B cell (primary cell): ENCODE results near the gene SLC23A3. TPM values are rescaled to one million over a fixed set of nuclear protein-coding genes. Genes with fewer than 3 reads are reported as not detected.

Experiments
- ATAC-seq: fragments of 200-7000 bp; cut with Tn5 transposase; one replicate; pipeline ENCODE4 v1.10.0; 2021; ENCODE audit warnings: low read depth, mild to moderate bottlenecking, moderate number of reproducible peaks, moderate library complexity
- CTCF ChIA-PET: fragments of 350-600 bp; sonication (Branson Sonifier 250); formaldehyde crosslinking; loops from one replicate; lab custom pipeline; 2021; ENCODE audit warnings: antibody characterized with exemption, inconsistent platforms; lab: Charles Lee
- POLR2A ChIA-PET: fragments of 350-600 bp; sonication (Branson Sonifier 250); formaldehyde crosslinking; loops from one replicate; lab custom pipeline; 2021; ENCODE audit warnings: antibody characterized with exemption; lab: Charles Lee
- DNase-seq: peaks from one replicate; pipeline ENCODE4 v3.0.0; 2013
- H2AFZ ChIP-seq: 2 replicates; pipeline ENCODE4 v1.6.1; 2012; ENCODE audit warnings: mild to moderate bottlenecking, low read depth, low read length; ENCODE audit not compliant: insufficient read depth, poor library complexity, severe bottlenecking
- H3K27ac ChIP-seq, 2 donors: 1 replicate in 1 of 2; 2 replicates in 1 of 2; pipeline ENCODE4 v1.5.1; 2012 to 2013; ENCODE audit warnings: low read length in 2 of 2, mild to moderate bottlenecking in 2 of 2, moderate library complexity in 1 of 2
- H3K27me3 ChIP-seq, 4 experiments: fragments of 200-600 bp in 1 of 4; sonication (generic) in 1 of 4; replicated peaks in 1 of 4; 1 replicate in 2 of 4; 2 replicates in 2 of 4; pipeline versions ENCODE4 v1.6.1 to v1.7.0; 2013 to 2016; ENCODE audit warnings: low read length in 3 of 4, mild to moderate bottlenecking in 2 of 4, mixed read lengths in 1 of 4, moderate library complexity in 1 of 4; ENCODE audit not compliant: insufficient read depth in 4 of 4, control insufficient read depth in 3 of 4; ENCODE audit errors: control extremely low read depth in 1 of 4
- H3K36me3 ChIP-seq, 2 experiments: replicated peaks in 1 of 2; 1 replicate in 1 of 2; 2 replicates in 1 of 2; pipeline versions ENCODE4 v1.6.1 to v1.7.1; 2013; ENCODE audit warnings: low read length in 1 of 2; ENCODE audit not compliant: insufficient read depth in 2 of 2, control insufficient read depth in 1 of 2; ENCODE audit errors: control extremely low read depth in 1 of 2, extremely low read depth in 1 of 2
- H3K4me1 ChIP-seq, 2 donors: fragments of 200-600 bp in 1 of 2; sonication (generic) in 1 of 2; 1 replicate in 1 of 2; 2 replicates in 1 of 2; pipeline versions ENCODE4 v1.5.1 to v1.6.1; 2013 to 2017; ENCODE audit warnings: low read length in 2 of 2; ENCODE audit not compliant: control insufficient read depth in 2 of 2, insufficient read depth in 2 of 2
- H3K4me2 ChIP-seq: replicated peaks from 2 replicates; pipeline ENCODE3; 2012; ENCODE audit warnings: mild to moderate bottlenecking, low read depth, low read length; ENCODE audit not compliant: poor library complexity, severe bottlenecking
- H3K4me3 ChIP-seq, 5 experiments: fragments of 200-600 bp in 1 of 5; sonication (generic) in 1 of 5; 1 replicate in 3 of 5; 2 replicates in 2 of 5; pipeline versions ENCODE4 v1.5.1 to v1.7.0; 2011 to 2016; ENCODE audit warnings: low read length in 4 of 5, mild to moderate bottlenecking in 4 of 5, low read depth in 2 of 5, control low read depth in 1 of 5, moderate library complexity in 1 of 5; ENCODE audit not compliant: insufficient read depth in 1 of 5; ENCODE audit errors: control extremely low read depth in 1 of 5, extremely low read depth in 1 of 5
- H3K79me2 ChIP-seq: fragments of 200-600 bp; sonication (generic); one replicate; pipeline ENCODE4 v1.6.0; 2016; ENCODE audit warnings: low read length; ENCODE audit not compliant: control insufficient read depth, insufficient read depth
- H3K9ac ChIP-seq: fragments of 200-600 bp; sonication (generic); 2 replicates; pipeline ENCODE4 v1.6.1; 2017; ENCODE audit warnings: mild to moderate bottlenecking, low read length, moderate library complexity
- H3K9me3 ChIP-seq, 3 donors: one replicate each; pipeline versions ENCODE4 v1.6.1 to v1.7.1; 2013; ENCODE audit warnings: low read length in 2 of 3; ENCODE audit not compliant: control insufficient read depth in 2 of 3, insufficient read depth in 1 of 3; ENCODE audit errors: control extremely low read depth in 1 of 3
- H4K20me1 ChIP-seq: 2 replicates; pipeline ENCODE4 v1.6.0; 2012; ENCODE audit warnings: mild to moderate bottlenecking, low read length; ENCODE audit not compliant: insufficient read depth, control insufficient read depth, poor library complexity, severe bottlenecking
- H3K27ac Mint-ChIP-seq: one replicate; pipeline ENCODE4 v1.8.0; 2021; ENCODE audit warnings: mixed read lengths
- H3K27me3 Mint-ChIP-seq: one replicate; pipeline ENCODE4 v1.8.0; 2021; ENCODE audit warnings: mixed read lengths
- H3K4me1 Mint-ChIP-seq: one replicate; pipeline ENCODE4 v1.8.0; 2021; ENCODE audit warnings: mixed read lengths
- H3K4me3 Mint-ChIP-seq: one replicate; pipeline ENCODE4 v1.8.0; 2021; ENCODE audit warnings: mixed read lengths
- H3K9me3 Mint-ChIP-seq: one replicate; pipeline ENCODE4 v1.8.0; 2022; ENCODE audit warnings: mixed read lengths; ENCODE audit not compliant: insufficient read depth
- EZH2 ChIP-seq: IDR thresholded peaks from 2 replicates; pipeline ENCODE4 v1.6.1; 2012; ENCODE audit warnings: borderline replicate concordance, low read depth, mild to moderate bottlenecking, moderate library complexity, low read length; ENCODE audit not compliant: insufficient read depth, poor library complexity, severe bottlenecking
- WGBS: methylation state at CpG from one replicate; pipeline ENCODE4 v1.1.5; 2013; ENCODE audit warnings: missing lambda C conversion rate; ENCODE audit not compliant: insufficient coverage; 5-methylcytosine and 5-hydroxymethylcytosine counted together
- intact Hi-C: fragments of 100-400 bp; cut with micrococcal nuclease; formaldehyde crosslinking; loops from one replicate; pipeline ENCODE4 v1.10.0; 2022
- polyA plus RNA-seq: library from polyadenylated mRNA; depleted of rRNA; stranded (reverse); fragments of >200 nt; gene quantifications from 2 replicates; pipeline ENCODE4 v1.2.3, GENCODE V29; 2012
- total RNA-seq, 2 donors: library from RNA; stranded (reverse); fragments of 120-200 nt in 1 of 2; gene quantifications; 1 replicate in 1 of 2; 2 replicates in 1 of 2; pipeline versions ENCODE4 v1.2.3 to v1.2.4, GENCODE V29; 2013 to 2022
- TF ChIP-seq, protein P1 (sequence below): fragments of 200-600 bp; IDR thresholded peaks from one replicate; pipeline ENCODE4 v1.8.0; 2022; ENCODE audit warnings: antibody characterized with exemption, mild to moderate bottlenecking

SLC23A3 gene
- total and polyA plus RNA-seq, 2 donors (not counting 1 experiment from before 2014, with no cell fraction given), result 2.4 to 15.2 TPM

- Mint-ChIP-seq H3K4me1 (peaks cover 21% of the 10 kb centered on the region), H3K4me3 (peak overlapping the region; percentile 98), H3K27ac (peak overlapping the region; percentile 97), H3K27me3 (no peaks in the 10 kb centered on the region), H3K9me3 (no peaks in the 10 kb centered on the region)
- CTCF ChIA-PET, result interaction anchor here (5.6 kb wide), 1 partner anchor 45 kb away, joined by 24 read pairs; the partner anchor contains the start of gene ZFAND2B
- Histone ChIP-seq H3K9ac (peak overlapping the region; percentile 72), H3K36me3 (peaks cover 0 to 18% of the 10 kb centered on the region in 2 experiments), H3K4me2 (peak overlapping the region; percentile 75), H3K27ac (peak overlapping the region in 1 of 2 donors; percentile 56), H3K27me3 (no peaks in the 10 kb centered on the region), H3K4me1 (peaks cover 9 to 13% of the 10 kb centered on the region in 2 donors), H3K79me2 (peaks cover 14% of the 10 kb centered on the region), H3K4me3 (peak overlapping the region in 4 of 5 experiments; percentile 32 to 84 (median 76)), H4K20me1 (no peaks in the 10 kb centered on the region), H2AFZ (peak overlapping the region; percentile 88), H3K9me3 (no peaks in the 10 kb centered on the region)
- ATAC-seq (no peak), DNase-seq (no peak)
- intact Hi-C loops, result loop anchor here (2.0 to 5.0 kb wide), 7 partner anchors 58 to 594 kb away; partner anchors contain the start of genes ABCB6, CHPF, CNOT9 and GLB1L
- POLR2A ChIA-PET, result no interaction called here
- 82% methylated on average over 4 of the region's 4 CpGs for WGBS
- no peak for TF ChIP-seq EZH2
- TF ChIP-seq, protein P1, sequence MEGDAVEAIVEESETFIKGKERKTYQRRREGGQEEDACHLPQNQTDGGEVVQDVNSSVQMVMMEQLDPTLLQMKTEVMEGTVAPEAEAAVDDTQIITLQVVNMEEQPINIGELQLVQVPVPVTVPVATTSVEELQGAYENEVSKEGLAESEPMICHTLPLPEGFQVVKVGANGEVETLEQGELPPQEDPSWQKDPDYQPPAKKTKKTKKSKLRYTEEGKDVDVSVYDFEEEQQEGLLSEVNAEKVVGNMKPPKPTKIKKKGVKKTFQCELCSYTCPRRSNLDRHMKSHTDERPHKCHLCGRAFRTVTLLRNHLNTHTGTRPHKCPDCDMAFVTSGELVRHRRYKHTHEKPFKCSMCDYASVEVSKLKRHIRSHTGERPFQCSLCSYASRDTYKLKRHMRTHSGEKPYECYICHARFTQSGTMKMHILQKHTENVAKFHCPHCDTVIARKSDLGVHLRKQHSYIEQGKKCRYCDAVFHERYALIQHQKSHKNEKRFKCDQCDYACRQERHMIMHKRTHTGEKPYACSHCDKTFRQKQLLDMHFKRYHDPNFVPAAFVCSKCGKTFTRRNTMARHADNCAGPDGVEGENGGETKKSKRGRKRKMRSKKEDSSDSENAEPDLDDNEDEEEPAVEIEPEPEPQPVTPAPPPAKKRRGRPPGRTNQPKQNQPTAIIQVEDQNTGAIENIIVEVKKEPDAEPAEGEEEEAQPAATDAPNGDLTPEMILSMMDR, result no peak
Measured at GRCh38 chr2:219161097-219161496, 8.7 kb downstream of the SLC23A3 start.
